IPS-20b (cell line): ENCODE measurements around the gene PTPRD.

ENCODE experiments used
- H3K27ac ChIP-seq: one replicate; pipeline ENCODE4 v1.5.1; 2013; ENCODE audit warnings: low read length
- H3K27me3 ChIP-seq: 2 replicates; pipeline ENCODE4 v1.6.1; 2013; ENCODE audit warnings: mild to moderate bottlenecking, low read length, inconsistent platforms; ENCODE audit not compliant: insufficient read depth
- H3K36me3 ChIP-seq: 2 replicates; pipeline ENCODE4 v1.6.1; 2013; ENCODE audit warnings: low read depth, mild to moderate bottlenecking, inconsistent platforms, low read length, moderate library complexity; ENCODE audit not compliant: insufficient read depth
- H3K4me1 ChIP-seq: 2 replicates; pipeline ENCODE4 v1.6.1; 2013; ENCODE audit warnings: mild to moderate bottlenecking, control low read depth, inconsistent platforms, low read length, moderate library complexity; ENCODE audit not compliant: insufficient read depth
- H3K4me3 ChIP-seq: 2 replicates; pipeline ENCODE4 v1.5.1; 2013; ENCODE audit warnings: mild to moderate bottlenecking, low read length, inconsistent platforms
- H3K9ac ChIP-seq: 2 replicates; pipeline ENCODE4 v1.6.1; 2013; ENCODE audit warnings: low read depth, mild to moderate bottlenecking, inconsistent platforms, low read length, moderate library complexity
- H3K9me3 ChIP-seq: 2 replicates; pipeline ENCODE4 v1.6.1; 2013; ENCODE audit warnings: mild to moderate bottlenecking, low read depth, low read length, inconsistent platforms; ENCODE audit not compliant: insufficient read depth

The PTPRD gene

DNA sequence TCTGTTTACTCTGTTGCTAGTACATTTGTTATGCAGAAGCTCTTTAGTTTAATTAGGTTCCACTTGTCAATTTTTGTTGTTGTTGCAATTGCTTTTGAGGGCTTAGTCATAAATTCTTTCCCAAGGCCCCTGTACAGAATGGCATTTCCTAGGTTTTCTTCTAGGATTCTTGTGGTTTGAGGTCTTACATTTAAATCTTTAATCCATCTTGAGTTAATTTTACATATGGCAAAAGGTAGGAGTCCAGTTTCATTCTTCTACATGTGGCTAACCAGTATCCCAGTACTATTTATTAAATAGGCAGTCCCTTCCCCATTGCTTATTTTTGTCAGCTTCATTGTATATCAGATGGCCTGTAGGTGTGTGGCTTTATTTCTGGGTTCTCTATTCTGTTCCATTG, 792.4 kb downstream of the PTPRD start:
- Histone ChIP-seq H3K27me3 (no peaks in the 10 kb centered on the region), H3K9me3 (no peaks in the 10 kb centered on the region), H3K27ac (no peak overlapping the region), H3K4me1 (no peaks in the 10 kb centered on the region), H3K36me3 (no peaks in the 10 kb centered on the region), H3K9ac (no peak overlapping the region), H3K4me3 (no peak overlapping the region)

DNA sequence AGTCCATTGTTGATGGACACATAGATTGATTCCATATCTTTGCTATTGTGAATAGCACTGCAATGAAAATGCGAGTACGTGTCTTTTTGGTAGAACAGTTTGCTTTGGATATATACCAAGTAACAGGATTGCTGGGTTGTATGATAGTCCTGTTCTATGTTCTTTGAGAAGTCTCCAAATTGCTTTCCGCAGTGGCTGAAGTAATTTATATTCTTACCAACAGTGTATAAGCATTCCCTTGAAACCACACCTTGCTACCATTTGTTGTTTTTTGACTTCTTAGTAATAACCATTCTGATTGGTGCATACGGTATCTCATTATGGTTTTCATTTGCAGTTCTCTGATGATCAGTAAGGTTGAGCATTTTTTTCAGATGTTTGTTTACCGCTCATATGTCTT, 792.9 kb downstream of the PTPRD start:
- H3K36me3 ChIP-seq, result no peaks in the 10 kb centered on the region
- no peaks in the 10 kb centered on the region for H3K27me3 ChIP-seq
- H3K27ac ChIP-seq, result no peak overlapping the region
- H3K4me3 ChIP-seq, result no peak overlapping the region
- no peaks in the 10 kb centered on the region for H3K4me1 ChIP-seq
- no peaks in the 10 kb centered on the region for H3K9me3 ChIP-seq
- H3K9ac ChIP-seq, result no peak overlapping the region

DNA sequence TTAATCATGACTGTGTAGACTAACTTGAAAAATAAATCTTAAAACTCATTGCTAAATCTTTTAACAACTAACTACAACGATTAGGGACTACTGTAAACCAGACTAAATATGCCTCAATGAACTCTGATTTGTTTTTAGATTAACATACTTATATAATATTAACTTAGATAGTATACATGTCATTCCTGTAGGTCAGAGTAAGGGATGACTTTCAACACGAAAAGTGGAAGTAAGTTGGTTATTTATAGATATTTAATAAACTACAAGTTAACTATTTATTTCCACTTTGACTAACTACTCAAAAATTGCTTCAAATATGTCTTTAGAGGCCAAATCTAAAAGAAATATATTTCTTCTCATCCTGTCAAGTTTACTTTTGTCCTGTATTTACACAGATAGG, 795.6 kb downstream of the PTPRD start:
- Histone ChIP-seq H3K4me3 (no peak overlapping the region), H3K4me1 (no peaks in the 10 kb centered on the region), H3K27me3 (no peaks in the 10 kb centered on the region), H3K27ac (no peak overlapping the region), H3K36me3 (no peaks in the 10 kb centered on the region), H3K9ac (no peak overlapping the region), H3K9me3 (no peaks in the 10 kb centered on the region)

DNA sequence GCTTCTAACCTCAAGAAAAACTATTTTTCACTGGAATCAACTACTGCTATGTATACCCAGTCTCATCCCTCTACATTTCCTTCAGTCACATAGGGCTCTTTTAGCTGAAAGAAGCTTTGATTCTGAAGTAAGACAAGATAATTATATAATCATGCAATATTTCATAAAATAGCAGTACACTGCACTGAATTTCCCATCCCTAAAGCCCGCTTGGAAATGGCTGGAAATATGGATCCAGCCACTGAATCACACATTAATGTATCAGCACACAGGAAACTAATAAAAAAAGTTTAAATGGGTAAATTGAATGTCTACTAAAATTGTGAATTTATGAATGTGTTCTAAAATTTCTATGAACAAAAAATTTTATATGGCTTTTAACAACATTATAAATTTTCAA, 808.7 kb downstream of the PTPRD start:
- Histone ChIP-seq H3K4me1 (peaks cover 7% of the 10 kb centered on the region; the same call in 1 of the 2 replicates), H3K27ac (no peak overlapping the region), H3K9ac (no peak overlapping the region), H3K36me3 (no peaks in the 10 kb centered on the region), H3K9me3 (no peaks in the 10 kb centered on the region), H3K4me3 (no peak overlapping the region), H3K27me3 (no peaks in the 10 kb centered on the region)

DNA sequence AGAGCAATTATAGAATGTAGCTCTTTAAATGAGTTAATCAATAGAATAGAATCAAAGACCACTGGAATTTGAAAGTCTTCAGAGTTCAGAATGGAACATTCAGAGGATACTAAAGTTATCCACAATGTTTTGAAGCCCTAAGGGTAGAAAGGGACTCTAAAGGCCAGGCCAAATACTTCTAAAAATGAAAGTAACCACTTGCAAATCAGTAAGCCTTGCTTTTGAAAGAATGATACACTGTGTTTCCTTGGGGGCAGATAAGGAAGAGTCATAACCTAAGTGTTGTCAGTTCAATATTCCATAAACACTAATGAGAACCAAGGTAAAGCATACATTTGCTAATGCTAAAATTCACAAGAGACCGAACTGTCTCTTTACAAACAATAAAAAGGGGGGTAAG, 813.5 kb downstream of the PTPRD start:
- peaks cover 7% of the 10 kb centered on the region; the same call in 1 of the 2 replicates for H3K4me1 ChIP-seq
- no peak overlapping the region for H3K27ac ChIP-seq
- H3K9ac ChIP-seq, result no peak overlapping the region
- no peak overlapping the region for H3K4me3 ChIP-seq
- no peaks in the 10 kb centered on the region for H3K9me3 ChIP-seq
- no peaks in the 10 kb centered on the region for H3K27me3 ChIP-seq
- no peaks in the 10 kb centered on the region for H3K36me3 ChIP-seq

DNA sequence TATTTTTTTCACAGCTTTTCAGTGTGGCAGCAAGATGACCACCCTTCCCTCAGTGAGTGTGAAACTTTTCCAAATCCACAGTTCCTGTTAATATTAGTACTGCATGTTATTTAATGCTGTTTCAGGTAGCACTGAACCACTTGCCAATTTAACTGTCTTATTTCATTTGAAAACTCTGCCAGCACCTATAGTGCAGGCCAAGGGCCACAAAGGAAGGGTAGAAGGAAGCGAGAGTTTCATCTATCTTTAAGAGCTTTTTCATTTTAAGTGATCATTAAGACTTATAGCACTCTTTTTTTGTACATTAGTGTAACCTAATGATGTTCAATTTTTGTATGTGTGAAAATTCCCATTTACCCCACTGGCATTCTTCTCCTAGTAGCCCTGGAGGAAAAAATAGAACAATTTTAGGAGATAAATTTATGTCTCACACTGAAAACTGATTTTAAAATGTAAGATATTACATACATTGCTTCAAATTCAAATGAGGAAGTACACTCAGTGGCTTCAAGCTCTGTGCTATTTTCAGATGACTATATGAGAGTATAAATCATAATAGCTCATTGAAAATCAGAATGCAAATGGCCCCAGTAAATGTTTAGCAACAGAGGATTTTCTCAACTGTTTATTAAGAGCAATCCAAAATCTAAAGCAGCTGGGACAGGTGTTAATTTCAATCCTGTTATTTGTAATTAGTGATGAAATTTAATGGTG, 820.5 kb downstream of the PTPRD start:
- H3K27ac ChIP-seq, result no peak overlapping the region
- no peak overlapping the region for H3K9ac ChIP-seq
- no peak overlapping the region for H3K4me3 ChIP-seq
- H3K4me1 ChIP-seq, result no peaks in the 10 kb centered on the region
- no peaks in the 10 kb centered on the region for H3K27me3 ChIP-seq
- H3K9me3 ChIP-seq, result no peaks in the 10 kb centered on the region
- no peaks in the 10 kb centered on the region for H3K36me3 ChIP-seq

DNA sequence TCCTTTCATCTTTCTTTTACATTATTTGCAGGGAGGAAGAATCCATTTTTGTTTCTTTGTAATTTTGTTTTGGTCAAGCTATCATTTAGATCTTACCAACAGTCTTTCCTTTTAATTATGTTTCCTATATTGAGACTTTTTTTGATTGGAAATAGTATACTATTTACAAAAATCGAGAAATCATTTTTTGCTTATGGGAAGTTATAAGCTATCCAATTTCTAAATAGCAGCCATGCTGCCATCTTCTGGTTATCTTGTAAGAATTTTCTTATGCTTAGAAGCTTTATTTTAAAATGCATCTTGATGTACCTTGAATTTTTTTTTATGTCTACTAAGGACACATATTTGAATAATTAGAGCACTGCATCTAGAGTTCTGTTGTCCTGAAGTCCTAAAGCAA, 821.2 kb downstream of the PTPRD start:
- Histone ChIP-seq H3K27ac (no peak overlapping the region), H3K4me1 (no peaks in the 10 kb centered on the region), H3K9ac (no peak overlapping the region), H3K9me3 (no peaks in the 10 kb centered on the region), H3K36me3 (no peaks in the 10 kb centered on the region), H3K4me3 (no peak overlapping the region), H3K27me3 (no peaks in the 10 kb centered on the region)

DNA sequence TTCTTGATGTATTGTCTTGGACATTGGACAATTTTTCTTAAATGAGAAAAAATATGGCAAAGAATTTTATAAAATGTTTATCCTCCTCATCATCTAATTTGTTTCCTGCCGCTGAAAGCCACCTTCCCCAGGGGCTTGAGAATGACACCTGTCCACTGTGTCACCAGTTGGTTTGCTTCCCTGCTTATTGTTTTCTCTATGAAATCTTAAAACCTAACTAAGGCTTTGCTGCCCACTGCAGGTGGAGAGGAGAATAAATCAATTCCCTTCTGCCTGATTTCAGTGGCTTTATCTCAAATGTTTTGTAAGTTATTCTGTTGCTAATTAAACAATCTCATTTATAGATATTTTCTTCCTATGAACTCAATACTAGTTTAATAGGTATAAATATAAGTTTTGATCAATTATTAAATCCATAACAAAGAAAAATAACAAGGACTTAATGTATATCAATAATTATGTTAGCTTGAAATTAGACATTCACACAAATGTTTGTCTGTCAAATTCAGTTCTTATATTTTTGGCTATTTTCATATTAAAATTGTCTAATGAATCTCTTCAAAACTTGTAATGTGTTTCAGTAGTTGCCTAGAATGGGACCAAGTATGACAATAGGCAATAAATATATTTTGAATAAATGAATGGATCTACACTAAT, 822.5 kb downstream of the PTPRD start:
- Histone ChIP-seq H3K9me3 (no peaks in the 10 kb centered on the region), H3K27ac (no peak overlapping the region), H3K36me3 (no peaks in the 10 kb centered on the region), H3K27me3 (no peaks in the 10 kb centered on the region), H3K4me1 (no peaks in the 10 kb centered on the region), H3K9ac (no peak overlapping the region), H3K4me3 (no peak overlapping the region)

DNA sequence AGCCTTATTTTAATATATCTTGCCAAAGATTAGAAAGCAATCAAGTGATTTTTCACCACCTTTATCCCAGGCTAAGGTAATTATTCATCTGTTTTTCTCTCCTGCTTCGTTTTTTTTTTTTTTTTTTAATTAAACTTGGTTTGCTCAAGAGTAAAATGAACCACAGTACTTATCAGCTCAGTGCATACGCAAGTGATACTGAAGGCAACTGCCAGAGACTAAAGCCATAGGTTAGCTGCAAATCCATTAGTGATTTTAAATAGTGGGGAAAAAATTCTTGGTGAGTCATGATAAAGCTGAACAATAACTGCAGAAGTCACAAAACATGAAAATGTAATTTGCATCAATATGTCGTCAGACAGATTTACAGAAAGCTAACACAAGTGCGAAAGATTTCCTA, 829.1 kb downstream of the PTPRD start:
- Histone ChIP-seq H3K27ac (no peak overlapping the region), H3K27me3 (no peaks in the 10 kb centered on the region), H3K4me1 (no peaks in the 10 kb centered on the region), H3K4me3 (no peak overlapping the region), H3K36me3 (no peaks in the 10 kb centered on the region), H3K9ac (no peak overlapping the region), H3K9me3 (no peaks in the 10 kb centered on the region)

DNA sequence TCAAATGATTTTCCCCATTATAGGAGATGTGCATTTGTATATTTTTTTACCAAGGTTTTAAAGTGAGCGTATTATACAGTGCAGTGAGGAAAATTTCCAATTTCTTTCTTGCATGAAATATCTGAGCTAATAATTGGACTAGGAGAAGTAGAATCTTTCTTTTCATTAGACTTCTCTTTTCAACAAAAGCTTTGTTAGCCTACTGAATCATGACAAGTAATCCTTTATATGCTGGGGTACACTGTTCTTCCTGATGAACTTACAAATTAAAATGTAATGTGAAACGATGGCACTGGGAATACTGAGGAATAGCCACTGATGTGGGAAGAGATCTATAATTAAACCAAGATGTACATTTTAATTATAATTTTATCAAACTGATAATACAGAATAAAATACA, 829.6 kb downstream of the PTPRD start:
- Histone ChIP-seq H3K4me3 (no peak overlapping the region), H3K9me3 (no peaks in the 10 kb centered on the region), H3K4me1 (no peaks in the 10 kb centered on the region), H3K27ac (no peak overlapping the region), H3K36me3 (no peaks in the 10 kb centered on the region), H3K9ac (no peak overlapping the region), H3K27me3 (no peaks in the 10 kb centered on the region)

DNA sequence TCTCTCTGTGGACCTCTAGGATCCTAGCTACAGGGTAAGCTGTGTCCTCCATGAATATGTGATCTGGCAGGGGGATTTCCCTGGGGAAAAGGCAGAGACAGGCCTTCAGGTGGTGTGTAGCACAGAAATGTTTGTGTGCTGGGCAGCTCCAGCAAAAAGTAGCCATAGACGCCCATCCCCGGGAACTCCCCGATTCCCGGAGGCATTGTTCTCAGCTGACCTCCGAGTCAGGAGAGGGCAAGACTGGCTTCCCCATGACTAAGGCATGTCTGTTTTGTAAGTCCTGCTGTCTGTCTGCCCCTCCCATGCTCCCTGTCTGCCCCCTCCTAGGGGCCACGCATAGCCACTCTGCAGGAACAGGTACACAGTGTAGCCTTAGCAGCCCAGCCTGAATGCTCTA, 834.5 kb downstream of the PTPRD start:
- H3K27ac ChIP-seq, result no peak overlapping the region
- no peaks in the 10 kb centered on the region for H3K27me3 ChIP-seq
- H3K4me3 ChIP-seq, result no peak overlapping the region
- no peaks in the 10 kb centered on the region for H3K9me3 ChIP-seq
- H3K9ac ChIP-seq, result no peak overlapping the region
- H3K4me1 ChIP-seq, result no peaks in the 10 kb centered on the region
- H3K36me3 ChIP-seq, result no peaks in the 10 kb centered on the region

DNA sequence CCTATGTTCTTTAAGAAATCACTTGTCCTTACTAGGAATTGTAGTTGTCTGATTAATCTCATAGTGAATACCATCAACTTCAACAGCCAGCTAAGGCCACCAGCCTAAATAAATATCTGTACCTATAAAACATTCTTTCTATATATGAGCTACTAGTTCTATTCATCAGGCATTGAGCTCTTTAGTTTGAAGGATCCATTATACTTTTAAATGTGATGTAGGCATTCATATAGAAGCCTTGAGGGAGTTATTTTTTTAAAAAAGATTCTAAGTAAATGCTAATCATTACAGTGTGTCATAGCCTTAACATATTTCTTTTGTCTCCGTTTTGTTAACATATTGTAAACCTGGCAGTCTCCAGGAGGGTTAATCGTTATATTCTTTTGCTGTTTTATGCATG, 838.3 kb downstream of the PTPRD start:
- no peaks in the 10 kb centered on the region for H3K4me1 ChIP-seq
- H3K9ac ChIP-seq, result no peak overlapping the region
- no peaks in the 10 kb centered on the region for H3K36me3 ChIP-seq
- H3K4me3 ChIP-seq, result no peak overlapping the region
- no peaks in the 10 kb centered on the region for H3K27me3 ChIP-seq
- H3K9me3 ChIP-seq, result no peaks in the 10 kb centered on the region
- H3K27ac ChIP-seq, result no peak overlapping the region
